Colonic mucosa (tissue), 4 donors: ENCODE measurements around the gene DBP. TPM values are rescaled to one million over a fixed set of nuclear protein-coding genes. Genes with fewer than 3 reads are reported as not detected.
"Not testable (repeated sequence)": the region's sequence is repeated elsewhere in the genome, so short reads cannot be mapped to it uniquely, and the experiment has no call there.

ENCODE experiments used
- DNase-seq: peaks from one replicate; pipeline ENCODE4 v3.0.0-alpha.2; 2020
- H3K27ac ChIP-seq: fragments of 200-600 bp; one replicate; pipeline ENCODE4 v1.8.0; 2021
- H3K27me3 ChIP-seq: fragments of 200-600 bp; one replicate; pipeline ENCODE4 v1.8.0; 2021
- H3K36me3 ChIP-seq: fragments of 200-600 bp; one replicate; pipeline ENCODE4 v1.8.0; 2021
- H3K4me1 ChIP-seq: fragments of 200-600 bp; one replicate; pipeline ENCODE4 v1.8.0; 2021; ENCODE audit warnings: mild to moderate bottlenecking
- H3K4me3 ChIP-seq: fragments of 200-600 bp; one replicate; pipeline ENCODE4 v1.8.0; 2021
- H3K9ac ChIP-seq, 2 donors: one replicate each; pipeline ENCODE4 v1.7.0; 2013; ENCODE audit warnings: control low read depth in 2 of 2, low read depth in 2 of 2, low read length in 2 of 2
- H3K9me3 ChIP-seq: fragments of 200-600 bp; one replicate; pipeline ENCODE4 v1.8.0; 2021
- intact Hi-C: fragments of 100-400 bp; cut with DNase I; formaldehyde crosslinking; loops from one replicate; pipeline ENCODE4 v1.14.1; 2022
- total RNA-seq, 2 donors: library from RNA; stranded (reverse); fragmentation: NEBNext Ultra II Directional in 1 of 2; extraction: Animal tissue kit (Norgen Biotek cat#: 25700) in 1 of 2; gene quantifications; one replicate each; pipeline ENCODE4 v1.2.1, GENCODE V29; 2021
- TF ChIP-seq, protein P1 (sequence below): fragments of 200-600 bp; IDR thresholded peaks from one replicate; pipeline ENCODE4 v1.8.0; 2022; ENCODE audit warnings: antibody characterized with exemption, mild to moderate bottlenecking
- donor health status: healthy.
- donor health status: DM: no; HTN: no; CAD: no.
- donor health status: DM: no; HTN: no; CAD: no.

DBP gene
- total RNA-seq, 2 donors from 2014 or later = 4.7 to 8.9 TPM

DNA sequence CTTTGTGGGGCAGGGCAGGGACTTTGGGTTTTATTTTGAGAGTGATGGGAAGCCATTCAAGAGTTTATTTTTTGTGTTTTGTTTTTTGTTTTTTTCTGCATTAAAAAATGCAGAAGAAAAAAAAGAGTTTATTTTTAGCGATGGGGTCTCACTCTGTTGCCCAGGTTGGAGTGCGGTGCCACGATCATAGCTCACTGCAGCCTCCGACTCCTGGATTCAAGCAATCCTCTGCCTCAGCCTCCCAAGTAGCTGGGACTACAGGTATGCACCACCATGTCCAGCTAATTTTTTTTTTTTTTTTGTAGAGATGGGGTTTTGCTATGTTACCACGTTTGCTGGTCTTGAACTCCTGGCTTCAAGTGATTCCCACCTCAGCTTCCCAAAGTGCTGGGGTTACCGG, 21.3 kb upstream of the DBP start:
- H3K4me3 ChIP-seq = no peak overlapping the region
- peak overlapping the region; percentile 9 for H3K27ac ChIP-seq
- no peaks in the 10 kb centered on the region for H3K9me3 ChIP-seq
- no peak for DNase-seq
- TF ChIP-seq, protein P1, sequence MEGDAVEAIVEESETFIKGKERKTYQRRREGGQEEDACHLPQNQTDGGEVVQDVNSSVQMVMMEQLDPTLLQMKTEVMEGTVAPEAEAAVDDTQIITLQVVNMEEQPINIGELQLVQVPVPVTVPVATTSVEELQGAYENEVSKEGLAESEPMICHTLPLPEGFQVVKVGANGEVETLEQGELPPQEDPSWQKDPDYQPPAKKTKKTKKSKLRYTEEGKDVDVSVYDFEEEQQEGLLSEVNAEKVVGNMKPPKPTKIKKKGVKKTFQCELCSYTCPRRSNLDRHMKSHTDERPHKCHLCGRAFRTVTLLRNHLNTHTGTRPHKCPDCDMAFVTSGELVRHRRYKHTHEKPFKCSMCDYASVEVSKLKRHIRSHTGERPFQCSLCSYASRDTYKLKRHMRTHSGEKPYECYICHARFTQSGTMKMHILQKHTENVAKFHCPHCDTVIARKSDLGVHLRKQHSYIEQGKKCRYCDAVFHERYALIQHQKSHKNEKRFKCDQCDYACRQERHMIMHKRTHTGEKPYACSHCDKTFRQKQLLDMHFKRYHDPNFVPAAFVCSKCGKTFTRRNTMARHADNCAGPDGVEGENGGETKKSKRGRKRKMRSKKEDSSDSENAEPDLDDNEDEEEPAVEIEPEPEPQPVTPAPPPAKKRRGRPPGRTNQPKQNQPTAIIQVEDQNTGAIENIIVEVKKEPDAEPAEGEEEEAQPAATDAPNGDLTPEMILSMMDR = no peak
- H3K4me1 ChIP-seq = no peaks in the 10 kb centered on the region
- no peaks in the 10 kb centered on the region for H3K27me3 ChIP-seq
- H3K9ac ChIP-seq = no peak overlapping the region
- H3K36me3 ChIP-seq = no peaks in the 10 kb centered on the region
- intact Hi-C loops = no loop called here

DNA sequence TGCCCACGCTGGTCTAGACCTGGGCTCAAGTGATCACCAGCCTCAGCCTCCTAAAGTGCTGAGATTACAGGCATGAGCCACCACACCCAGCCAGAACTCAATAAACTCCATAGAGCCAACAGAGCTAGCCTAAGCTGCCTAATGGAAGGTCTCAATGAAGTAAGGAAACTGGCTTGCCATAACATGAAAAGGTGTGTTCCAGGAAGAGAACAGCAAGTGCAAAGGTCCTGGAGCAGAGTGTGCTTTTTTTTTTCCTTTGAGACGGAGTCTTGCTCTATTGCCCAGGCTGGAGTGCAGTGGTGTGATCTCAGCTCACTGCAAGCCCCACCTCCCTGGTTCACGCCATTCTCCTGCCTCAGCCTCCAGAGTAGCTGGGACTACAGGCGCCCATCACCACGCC, 20.6 kb upstream of the DBP start:
- H3K27me3 ChIP-seq, H3K36me3 ChIP-seq, H3K4me1 ChIP-seq, intact Hi-C loops, H3K9ac ChIP-seq, H3K9me3 ChIP-seq, H3K4me3 ChIP-seq: not testable (repeated sequence)
- H3K27ac ChIP-seq = peak overlapping the region; percentile 9
- peak; percentile 32 for DNase-seq

- intact Hi-C loops = no loop called here
- DNase-seq = no peak
Measured at GRCh38 chr19:48656840-48657474, 19.8 kb upstream of the DBP start.

DNA sequence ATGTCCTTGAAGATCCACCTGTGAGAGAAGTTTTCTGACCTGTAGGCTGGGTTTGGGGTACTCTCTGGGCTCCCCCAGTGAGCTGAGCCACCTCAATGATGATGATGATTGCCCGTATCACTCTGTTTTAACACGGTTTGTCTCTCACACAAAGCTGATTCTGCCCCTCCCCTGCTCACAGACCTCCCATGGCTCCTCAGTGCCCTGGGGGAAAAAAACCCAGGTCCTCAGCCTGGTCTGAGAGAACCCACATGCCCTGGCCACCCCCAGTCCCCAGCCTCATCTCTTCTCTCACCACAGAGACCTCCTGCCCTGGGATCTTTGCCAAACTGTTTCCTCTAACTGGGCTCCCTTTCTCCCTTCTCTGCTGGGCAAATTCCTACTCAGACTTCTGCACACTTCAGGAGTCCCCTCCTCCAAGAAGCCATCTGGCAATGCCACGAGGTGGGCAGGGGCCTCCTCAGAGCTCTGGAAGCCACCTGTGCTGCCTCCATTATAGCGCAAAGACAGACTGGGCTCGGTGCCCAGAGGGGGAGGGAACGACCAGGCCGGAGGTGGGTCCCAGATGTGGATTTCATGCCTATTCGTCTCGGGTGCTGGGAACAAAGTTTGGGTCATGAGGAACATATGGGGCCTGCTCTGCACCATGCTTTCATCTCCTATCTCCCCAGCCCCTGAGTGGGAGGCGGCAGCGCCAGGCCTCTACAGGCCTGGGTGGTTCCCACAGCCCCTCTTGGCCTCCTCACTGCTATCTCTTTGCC, 17.3 kb upstream of the DBP start:
- TF ChIP-seq, protein P1 = no peak

More at GRCh38 chr19:48656840-48657474, 19.8 kb upstream of the DBP start:
- Histone ChIP-seq H3K4me1 (no peaks in the 10 kb centered on the region), H3K36me3 (no peaks in the 10 kb centered on the region), H3K9ac (no peak overlapping the region), H3K27ac (no peak overlapping the region), H3K27me3 (no peaks in the 10 kb centered on the region), H3K4me3 (no peak overlapping the region), H3K9me3 (no peaks in the 10 kb centered on the region)
- TF ChIP-seq, protein P1 = no peak

DNA sequence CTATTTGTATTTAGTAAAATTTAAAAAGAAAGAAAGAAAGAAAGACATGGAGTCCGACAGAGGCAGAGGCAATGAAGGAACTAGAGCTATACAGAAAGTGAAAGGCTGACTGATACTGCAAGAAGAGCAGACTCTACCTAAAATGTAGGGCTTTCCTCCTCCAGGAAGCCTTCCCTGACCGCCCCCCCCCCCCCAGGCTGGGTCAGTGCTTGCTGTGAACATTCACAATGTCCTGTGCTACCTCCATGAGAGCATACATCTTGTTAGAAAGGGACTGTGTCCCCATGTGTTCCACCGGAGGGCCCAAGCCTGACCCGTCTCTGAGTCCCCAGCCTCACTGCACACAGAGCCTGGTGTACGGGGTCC, 14.5 kb upstream of the DBP start:
- TF ChIP-seq, protein P1 = no peak
- Histone ChIP-seq H3K27me3 (no peaks in the 10 kb centered on the region), H3K4me1 (no peaks in the 10 kb centered on the region), H3K9ac (no peak overlapping the region), H3K9me3 (no peaks in the 10 kb centered on the region), H3K27ac (no peak overlapping the region), H3K36me3 (no peaks in the 10 kb centered on the region), H3K4me3 (no peak overlapping the region)
- intact Hi-C loops = no loop called here
- DNase-seq = no peak

More for the DNA sequence above, 17.3 kb upstream of the DBP start:
- Histone ChIP-seq H3K27me3 (no peaks in the 10 kb centered on the region), H3K4me1 (no peaks in the 10 kb centered on the region), H3K36me3 (no peaks in the 10 kb centered on the region), H3K9me3 (no peaks in the 10 kb centered on the region), H3K9ac (no peak overlapping the region), H3K4me3 (no peak overlapping the region), H3K27ac (no peak overlapping the region)
- intact Hi-C loops = no loop called here
- no peak for DNase-seq
